NT2/D1 (cell line): ENCODE measurements around the gene PEX3.

ENCODE experiments used
- SUZ12 ChIP-seq: IDR thresholded peaks from 2 replicates; pipeline ENCODE4 v1.6.1; 2011; ENCODE audit not compliant: insufficient read length, insufficient read depth; ENCODE audit errors: extremely low read depth
- YY1 ChIP-seq: IDR thresholded peaks from 2 replicates; pipeline ENCODE4 v1.6.1; 2011; ENCODE audit not compliant: insufficient read length, insufficient read depth
- ZNF274 ChIP-seq: IDR thresholded peaks from 2 replicates; pipeline ENCODE4 v1.6.1; 2011; ENCODE audit warnings: mild to moderate bottlenecking, low read depth, low read length

DNA sequence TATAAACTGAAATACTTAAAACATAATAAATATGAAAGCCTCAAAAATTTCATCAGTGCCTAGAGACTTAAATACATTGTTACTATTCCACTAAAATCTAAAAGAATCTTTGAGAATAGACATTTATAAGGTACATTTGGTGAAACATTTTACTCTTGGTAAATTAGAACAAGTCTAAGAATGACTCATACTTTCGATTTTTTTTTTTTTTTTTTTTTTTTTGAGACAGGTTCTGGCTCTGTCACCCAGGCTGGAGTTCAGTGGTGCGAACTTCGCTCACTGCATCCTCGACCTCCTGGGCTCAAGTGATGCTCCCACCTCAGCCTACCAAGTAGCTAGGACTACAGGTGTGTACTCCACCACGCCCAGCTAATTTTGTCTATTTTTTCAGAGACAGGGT lies 54.5 kb downstream of the PEX3 start:
- no peak for TF ChIP-seq ZNF274
- TF ChIP-seq SUZ12, result no peak
- TF ChIP-seq YY1, result no peak
